Measurements from ENCODE around the gene EVI5L. TPM values are rescaled to one million over a fixed set of nuclear protein-coding genes. Genes with fewer than 3 reads are reported as not detected.

EVI5L gene
- total and polyA plus RNA-seq, 2 donors (not counting 3 experiments of a cell fraction or from before 2014, with no cell fraction given) = 11.9 to 13.5 TPM

GRCh38 chr19:7846155-7846646 is 16.2 kb downstream of the EVI5L start:
- H3K9me3 ChIP-seq (replicated peaks; ENCODE audit: control insufficient read depth, insufficient read depth, low read length) = no peaks in the 10 kb centered on the region
- no peak overlapping the region for H2AFZ ChIP-seq (ENCODE audit: low read depth, low read length)
- no peaks in the 10 kb centered on the region for H3K4me1 ChIP-seq (ENCODE audit: control insufficient read depth, extremely low read depth, insufficient read depth, low read length)
- H3K9me1 ChIP-seq (replicated peaks; ENCODE audit: control insufficient read depth, extremely low read depth, insufficient read depth, low read length) = no peaks in the 10 kb centered on the region
- H3K4me2 ChIP-seq (ENCODE audit: insufficient read depth, low read length) = no peak overlapping the region
- no peaks in the 10 kb centered on the region for H3K36me3 ChIP-seq (ENCODE audit: control insufficient read depth in 2 of 2, extremely low read depth in 1 of 2, insufficient read depth in 2 of 2, low read length in 2 of 2)
- CTCF ChIA-PET = no interaction called here
- no peak overlapping the region for H3K9ac ChIP-seq (replicated peaks; ENCODE audit: extremely low read depth, insufficient read depth, low read length)
- DNase-seq (ENCODE audit: low read depth, low spot score) = no peak
- intact Hi-C loops (cut with micrococcal nuclease) (no loop called here), dilution Hi-C loops (cut with MboI; ENCODE audit: extremely low pct_ligation_motif_present, low sequenced_read_pairs) (no loop called here)
- no peaks in the 10 kb centered on the region for H4K20me1 ChIP-seq (replicated peaks; ENCODE audit: control insufficient read depth, extremely low read depth, insufficient read depth, low read length)
- H3K79me2 ChIP-seq (ENCODE audit: control insufficient read depth, insufficient read depth, low read length) = no peaks in the 10 kb centered on the region
- no TSS peak for BruUV-seq (replicated peaks)
- POLR2A ChIA-PET = no interaction called here
- H3K4me3 ChIP-seq (replicated peaks in 1 of 3; ENCODE audit: insufficient read depth in 1 of 3, low read depth in 1 of 3, low read length in 3 of 3) = no peak overlapping the region
- FAIRE-seq = no peak
- H3K27ac ChIP-seq (ENCODE audit: insufficient read depth, low read depth, low read length) = no peak overlapping the region
- H3K27me3 ChIP-seq (ENCODE audit: control insufficient read depth in 2 of 2, insufficient read depth in 2 of 2, low read length in 2 of 2) = no peaks in the 10 kb centered on the region
- TF ChIP-seq CTCF (IDR thresholded peaks at IDR 0.05; ENCODE audit: extremely low read depth in 1 of 2, insufficient read depth in 1 of 2, low read depth in 1 of 2, low read length in 2 of 2) (no peak), GATA2 (IDR thresholded peaks at IDR 0.05; ENCODE audit: insufficient read depth, insufficient read length, low read depth, low read length) (no peak), EZH2 (IDR thresholded peaks at IDR 0.05; ENCODE audit: borderline replicate concordance, low read depth, low read length, severe bottlenecking) (no peak), FOS (IDR thresholded peaks at IDR 0.05; ENCODE audit: borderline replicate concordance, insufficient read depth, low read length) (no peak), JUN (IDR thresholded peaks at IDR 0.05; ENCODE audit: borderline replicate concordance, insufficient read depth, insufficient read length, low read depth) (no peak), MYC (IDR thresholded peaks at IDR 0.05; ENCODE audit: low read depth, low read length) (no peak), POLR2AphosphoS5 (IDR thresholded peaks at IDR 0.05; ENCODE audit: insufficient read depth, low read depth, low read length) (no peak), POLR2A (IDR thresholded peaks at IDR 0.05; ENCODE audit: low read depth, low read length) (no peak)
- TF ChIP-seq, protein P1, sequence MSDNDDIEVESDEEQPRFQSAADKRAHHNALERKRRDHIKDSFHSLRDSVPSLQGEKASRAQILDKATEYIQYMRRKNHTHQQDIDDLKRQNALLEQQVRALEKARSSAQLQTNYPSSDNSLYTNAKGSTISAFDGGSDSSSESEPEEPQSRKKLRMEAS (IDR thresholded peaks at IDR 0.05; ENCODE audit: insufficient read depth, insufficient read length) = no peak

Measured in endothelial cell of umbilical vein (primary cell).